Astrocyte of the cerebellum (primary cell): Measurements from ENCODE around the gene CDY2B.
"Not testable (repeated sequence)": the region's sequence is repeated elsewhere in the genome, so short reads cannot be mapped to it uniquely, and the experiment has no call there.

Source experiments
- DNase-seq: peaks from one replicate; pipeline ENCODE4 v3.0.0-alpha.2; 2011; ENCODE audit warnings: low read depth
- H3K4me3 ChIP-seq: 2 replicates; pipeline ENCODE4 v1.5.1; 2011; ENCODE audit warnings: mild to moderate bottlenecking, low read depth, low read length, moderate library complexity
- in situ Hi-C: cut with HindIII; loops from 2 replicates; pipeline ENCODE4 v1.10.0; 2017; ENCODE audit warnings: low sequenced_read_pairs

CDY2B gene

GRCh38 chrY:17880120-17880519, at the start of gene CDY2B:
Gene CDY2B, minus strand, starts transcription at chrY:17880220. Its CDS starts 328 bp downstream, at chrY:17879892.
- DNase-seq, H3K4me3 ChIP-seq, in situ Hi-C loops: not testable (repeated sequence)

GRCh38 chrY:17908009-17908408, 28.0 kb upstream of the CDY2B start:
- in situ Hi-C loops, DNase-seq, H3K4me3 ChIP-seq: not testable (repeated sequence)

- DNase-seq, H3K4me3 ChIP-seq, in situ Hi-C loops: not testable (repeated sequence)
Measured at GRCh38 chrY:17907351-17907750, 27.3 kb upstream of the CDY2B start.

- DNase-seq, in situ Hi-C loops, H3K4me3 ChIP-seq: not testable (repeated sequence)
Measured at GRCh38 chrY:17881697-17882096, 1.7 kb upstream of the CDY2B start.

GRCh38 chrY:17876767-17877166, 3.3 kb downstream of the CDY2B start:
- DNase-seq, H3K4me3 ChIP-seq, in situ Hi-C loops: not testable (repeated sequence)

- in situ Hi-C loops, H3K4me3 ChIP-seq, DNase-seq: not testable (repeated sequence)
Measured at GRCh38 chrY:17875401-17875800, 4.6 kb downstream of the CDY2B start.

- DNase-seq, in situ Hi-C loops, H3K4me3 ChIP-seq: not testable (repeated sequence)
Measured at GRCh38 chrY:17871194-17871903, 8.7 kb downstream of the CDY2B start.

- H3K4me3 ChIP-seq, in situ Hi-C loops, DNase-seq: not testable (repeated sequence)
Measured at GRCh38 chrY:17870737-17871136, 9.3 kb downstream of the CDY2B start.

- H3K4me3 ChIP-seq, in situ Hi-C loops, DNase-seq: not testable (repeated sequence)
Measured at GRCh38 chrY:17867850-17868249, 12.2 kb downstream of the CDY2B start.

- in situ Hi-C loops, result not testable (repeated sequence)
Measured at GRCh38 chrY:17860634-17861033, 19.4 kb downstream of the CDY2B start.

GRCh38 chrY:17856963-17857848, 22.8 kb downstream of the CDY2B start:
- in situ Hi-C loops, H3K4me3 ChIP-seq, DNase-seq: not testable (repeated sequence)

More at GRCh38 chrY:17860634-17861033, 19.4 kb downstream of the CDY2B start:
- not testable (repeated sequence) for DNase-seq, H3K4me3 ChIP-seq

GRCh38 chrY:17856508-17856907, 23.5 kb downstream of the CDY2B start:
- DNase-seq, H3K4me3 ChIP-seq, in situ Hi-C loops: not testable (repeated sequence)

- in situ Hi-C loops, H3K4me3 ChIP-seq, DNase-seq: not testable (repeated sequence)
Measured at GRCh38 chrY:17849131-17849530, 30.9 kb downstream of the CDY2B start.

GRCh38 chrY:17832149-17832548, 47.9 kb downstream of the CDY2B start:
- in situ Hi-C loops, DNase-seq, H3K4me3 ChIP-seq: not testable (repeated sequence)
